ENCODE measurements around the gene DEAF1. TPM values are rescaled to one million over a fixed set of nuclear protein-coding genes. Genes with fewer than 3 reads are reported as not detected.

The DEAF1 gene
- total and polyA plus RNA-seq, 2 donors (not counting 1 experiment from before 2014, with no cell fraction given), result 9.7 to 38.3 TPM

DNA sequence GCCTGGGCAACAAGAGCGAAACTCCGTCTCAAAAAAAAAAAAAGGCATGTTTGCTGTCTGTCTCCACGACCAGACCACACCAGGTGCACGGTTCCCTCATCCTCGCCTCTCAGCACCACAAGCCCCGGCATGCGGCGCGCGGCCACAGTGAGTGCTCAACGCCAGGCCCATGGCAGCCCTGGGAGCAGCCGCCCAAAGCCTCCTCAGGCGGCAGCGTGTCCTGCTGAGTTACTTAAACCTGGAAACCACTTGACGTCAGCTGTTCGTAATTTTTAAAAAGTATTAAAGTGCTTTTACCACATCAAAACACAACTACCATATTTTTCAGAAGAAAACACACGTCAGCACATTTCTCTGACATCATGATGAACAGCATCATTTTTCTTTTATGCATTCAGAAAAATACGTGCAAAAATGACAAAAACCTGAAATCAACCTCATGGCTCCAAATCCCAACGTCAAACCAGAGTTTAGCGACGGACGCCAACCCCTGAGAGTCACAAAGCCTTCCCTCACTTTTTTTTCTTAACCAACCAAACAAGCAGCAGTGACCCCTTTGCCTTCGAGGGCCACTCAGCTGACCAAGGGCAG is 2.1 kb downstream of the DEAF1 start:
- Histone ChIP-seq H3K4me1 (ENCODE audit: control insufficient read depth, extremely low read depth, insufficient read depth, low read length) (peaks cover 15% of the 10 kb centered on the region), H2AFZ (ENCODE audit: low read length) (no peak overlapping the region), H3K79me2 (ENCODE audit: control insufficient read depth, insufficient read depth, low read length) (peaks cover 31% of the 10 kb centered on the region), H3K4me2 (ENCODE audit: extremely low read depth, insufficient read depth, low read length) (peak overlapping the region; percentile 85), H3K27me3 (ENCODE audit: control insufficient read depth, insufficient read depth, low read length) (no peaks in the 10 kb centered on the region), H3K9ac (ENCODE audit: insufficient read depth, low read length) (no peak overlapping the region), H3K9me3 (ENCODE audit: control insufficient read depth, insufficient read depth, low read depth, low read length) (no peaks in the 10 kb centered on the region), H3K36me3 (ENCODE audit: control insufficient read depth, insufficient read depth, low read length) (peaks cover 9% of the 10 kb centered on the region), H4K20me1 (ENCODE audit: control insufficient read depth, extremely low read depth, insufficient read depth, low read length) (no peaks in the 10 kb centered on the region), H3K4me3 (replicated peaks in 1 of 4; ENCODE audit: control extremely low read depth in 1 of 4, insufficient read depth in 1 of 4, low read depth in 3 of 4, low read length in 4 of 4) (peak overlapping the region; percentile 7 to 82 (median 30)), H3K27ac (ENCODE audit: insufficient read depth, low read length) (no peak overlapping the region)
- TF ChIP-seq, protein P1, sequence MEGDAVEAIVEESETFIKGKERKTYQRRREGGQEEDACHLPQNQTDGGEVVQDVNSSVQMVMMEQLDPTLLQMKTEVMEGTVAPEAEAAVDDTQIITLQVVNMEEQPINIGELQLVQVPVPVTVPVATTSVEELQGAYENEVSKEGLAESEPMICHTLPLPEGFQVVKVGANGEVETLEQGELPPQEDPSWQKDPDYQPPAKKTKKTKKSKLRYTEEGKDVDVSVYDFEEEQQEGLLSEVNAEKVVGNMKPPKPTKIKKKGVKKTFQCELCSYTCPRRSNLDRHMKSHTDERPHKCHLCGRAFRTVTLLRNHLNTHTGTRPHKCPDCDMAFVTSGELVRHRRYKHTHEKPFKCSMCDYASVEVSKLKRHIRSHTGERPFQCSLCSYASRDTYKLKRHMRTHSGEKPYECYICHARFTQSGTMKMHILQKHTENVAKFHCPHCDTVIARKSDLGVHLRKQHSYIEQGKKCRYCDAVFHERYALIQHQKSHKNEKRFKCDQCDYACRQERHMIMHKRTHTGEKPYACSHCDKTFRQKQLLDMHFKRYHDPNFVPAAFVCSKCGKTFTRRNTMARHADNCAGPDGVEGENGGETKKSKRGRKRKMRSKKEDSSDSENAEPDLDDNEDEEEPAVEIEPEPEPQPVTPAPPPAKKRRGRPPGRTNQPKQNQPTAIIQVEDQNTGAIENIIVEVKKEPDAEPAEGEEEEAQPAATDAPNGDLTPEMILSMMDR (conservative IDR thresholded peaks at IDR 0.05 in 1 of 2, IDR thresholded peaks at IDR 0.05 in 1 of 2; ENCODE audit: low read depth in 1 of 2, low read length in 2 of 2), result no peak
- no peak for TF ChIP-seq EZH2 (IDR thresholded peaks at IDR 0.05; ENCODE audit: low read length, missing control alignments)
- DNase-seq (ENCODE audit: low read depth in 2 of 2), result peak in 1 of 2 donors; percentile 12

DNA sequence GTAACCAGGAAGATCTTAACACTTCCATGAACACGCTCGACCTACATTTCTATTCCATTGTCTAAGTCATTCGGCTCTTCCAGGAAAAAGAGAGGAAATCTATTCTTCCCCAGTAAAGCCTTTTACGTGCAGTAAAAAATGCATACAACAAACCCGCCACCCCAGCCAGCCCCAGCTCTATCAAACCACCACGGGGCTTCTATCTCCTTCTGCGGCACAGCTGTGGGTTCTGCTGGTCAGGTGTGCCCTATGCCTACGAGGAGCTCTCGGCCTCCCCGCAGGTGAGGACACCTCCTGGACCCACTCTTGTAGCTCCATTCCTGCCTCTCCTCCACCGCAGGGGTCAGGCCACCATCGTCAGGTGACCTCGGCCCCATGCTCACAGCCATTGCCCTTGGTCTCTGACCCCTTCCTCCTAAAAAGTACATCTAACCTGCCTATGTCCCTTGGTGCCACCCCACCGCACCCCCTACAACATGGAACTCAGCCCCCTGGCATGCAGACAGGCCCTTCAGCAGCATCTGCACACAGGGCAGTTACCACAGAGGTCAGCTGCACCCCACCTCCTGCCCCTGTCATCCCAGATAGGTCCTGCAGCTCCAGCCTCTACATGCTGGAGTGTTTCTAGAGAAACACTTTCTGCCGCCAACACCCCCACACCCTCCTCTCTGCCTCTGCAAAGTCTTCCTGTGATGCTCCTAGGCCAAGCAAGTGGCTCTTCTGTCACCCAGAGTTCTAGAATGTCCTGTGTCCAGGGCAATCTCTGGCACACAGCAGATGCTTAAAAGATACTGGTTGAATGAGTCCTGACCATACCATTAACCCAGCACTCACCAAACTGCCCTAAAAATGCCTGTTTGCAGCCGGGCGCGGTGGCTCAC is 3.1 kb downstream of the DEAF1 start:
- Histone ChIP-seq H3K9ac (ENCODE audit: insufficient read depth, low read length) (no peak overlapping the region), H3K4me2 (ENCODE audit: extremely low read depth, insufficient read depth, low read length) (no peak overlapping the region), H3K36me3 (ENCODE audit: control insufficient read depth, insufficient read depth, low read length) (peaks cover 10% of the 10 kb centered on the region), H3K27ac (ENCODE audit: insufficient read depth, low read length) (no peak overlapping the region), H2AFZ (ENCODE audit: low read length) (no peak overlapping the region), H4K20me1 (ENCODE audit: control insufficient read depth, extremely low read depth, insufficient read depth, low read length) (no peaks in the 10 kb centered on the region), H3K4me1 (ENCODE audit: control insufficient read depth, extremely low read depth, insufficient read depth, low read length) (peaks cover 11% of the 10 kb centered on the region), H3K9me3 (ENCODE audit: control insufficient read depth, insufficient read depth, low read depth, low read length) (no peaks in the 10 kb centered on the region), H3K27me3 (ENCODE audit: control insufficient read depth, insufficient read depth, low read length) (no peaks in the 10 kb centered on the region), H3K4me3 (replicated peaks in 1 of 4; ENCODE audit: control extremely low read depth in 1 of 4, insufficient read depth in 1 of 4, low read depth in 3 of 4, low read length in 4 of 4) (no peak overlapping the region), H3K79me2 (ENCODE audit: control insufficient read depth, insufficient read depth, low read length) (peaks cover 27% of the 10 kb centered on the region)
- TF ChIP-seq, protein P1 (conservative IDR thresholded peaks at IDR 0.05 in 1 of 2, IDR thresholded peaks at IDR 0.05 in 1 of 2; ENCODE audit: low read depth in 1 of 2, low read length in 2 of 2), result no peak
- no peak for TF ChIP-seq EZH2 (IDR thresholded peaks at IDR 0.05; ENCODE audit: low read length, missing control alignments)
- DNase-seq (ENCODE audit: low read depth in 2 of 2), result no peak

All from fibroblast of lung (primary cell).